ENCODE data around the gene ACP2.
"Not testable (repeated sequence)": the region's sequence is repeated elsewhere in the genome, so short reads cannot be mapped to it uniquely, and the experiment has no call there.

Gene ACP2

DNA sequence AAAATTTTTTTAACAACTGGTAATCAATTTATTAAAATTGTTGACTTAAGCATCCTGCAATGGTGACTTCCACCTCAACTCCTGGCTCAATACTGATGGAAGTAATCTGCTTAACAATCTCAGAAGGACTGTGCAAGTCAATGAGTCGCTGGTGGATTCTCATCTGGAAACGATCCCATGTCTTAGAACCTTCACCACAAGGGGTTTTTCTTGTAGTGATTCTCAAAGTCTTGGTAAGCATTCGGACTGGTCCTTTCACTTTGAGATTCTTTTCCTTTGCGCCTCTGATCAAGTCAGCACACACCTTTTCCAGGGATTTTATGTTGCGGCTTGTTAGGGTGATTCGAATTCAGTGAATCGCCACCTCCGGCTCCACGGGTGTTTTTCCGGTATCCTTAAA is 57.5 kb downstream of the ACP2 start:
- not testable (repeated sequence) for DNase-seq

Measured in CD4-positive, alpha-beta T cell treated with Interleukin-21 for 1 hour (primary cell).